Hematopoietic multipotent progenitor cell (in vitro differentiated cells): Measurements from ENCODE around the gene ANKRD18A. TPM values are rescaled to one million over a fixed set of nuclear protein-coding genes. Genes with fewer than 3 reads are reported as not detected.
"Not testable (repeated sequence)": the region's sequence is repeated elsewhere in the genome, so short reads cannot be mapped to it uniquely, and the experiment has no call there.

Experiments
- DNase-seq, 3 donors: peaks; one replicate each; pipeline ENCODE4 v3.0.0-alpha.2; 2011 to 2015; ENCODE audit warnings: low read depth in 2 of 3, low spot score in 2 of 3
- total RNA-seq: library from RNA; depleted of rRNA; stranded (reverse); fragments of >200 nt; gene quantifications from one replicate; pipeline ENCODE4 v1.2.3, GENCODE V29; 2012

Gene ANKRD18A
- total RNA-seq, 1 donor, result not detected

DNA sequence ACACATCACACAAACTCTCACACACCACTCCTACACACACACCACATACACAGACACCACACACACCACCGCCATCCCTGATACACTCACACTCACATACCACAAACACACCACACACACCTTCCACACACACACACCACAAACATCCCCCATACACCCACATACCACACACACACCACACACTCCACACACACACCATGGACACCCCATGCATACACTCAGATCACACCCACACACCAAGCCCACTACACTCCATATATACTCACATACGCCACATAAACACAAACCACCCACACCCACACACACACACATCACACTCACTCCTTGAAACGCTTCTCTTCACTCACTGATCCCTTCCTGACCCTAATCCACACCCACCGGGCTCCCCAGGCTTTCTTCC is 9.1 kb upstream of the ANKRD18A start:
- no peak for DNase-seq

DNA sequence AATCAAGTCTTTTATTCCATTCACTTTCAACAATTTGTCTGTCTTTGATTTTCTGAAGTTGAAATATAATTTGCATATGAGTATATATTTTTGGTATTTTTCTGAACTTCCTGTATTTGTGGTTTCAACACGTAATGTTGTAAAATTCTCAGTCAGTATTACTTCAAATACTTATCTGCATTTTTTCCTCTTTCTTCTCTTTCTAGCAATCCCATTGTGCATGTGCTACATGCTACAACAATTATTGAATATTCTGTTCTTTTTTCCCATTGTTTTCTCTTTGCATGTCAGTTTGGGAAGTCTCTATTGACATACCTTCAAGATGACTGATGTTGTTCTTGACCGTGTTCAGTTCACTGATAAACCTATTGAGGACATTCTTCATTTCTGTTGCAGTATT is 5.6 kb upstream of the ANKRD18A start:
- DNase-seq, result no peak

DNA sequence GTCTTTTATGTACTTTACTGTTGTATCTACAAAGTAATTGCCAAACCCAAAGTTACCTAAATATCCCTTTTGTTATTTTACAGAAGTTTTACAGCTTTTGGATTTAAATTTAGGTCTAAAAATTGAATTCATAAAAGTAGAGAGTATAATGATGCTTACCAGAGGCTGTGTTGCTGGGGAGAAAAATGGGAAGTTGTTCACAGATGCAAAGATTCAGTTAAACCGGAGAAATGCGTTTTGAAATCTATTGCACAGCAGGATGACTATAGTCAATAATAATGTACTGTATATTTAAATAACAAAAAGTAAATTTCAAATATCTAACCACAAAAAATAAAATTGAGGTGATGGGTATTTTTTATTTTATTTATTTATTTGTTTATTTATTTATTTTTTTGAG is 2.6 kb upstream of the ANKRD18A start:
- peak in 1 of 3 donors; percentile 19 for DNase-seq

DNA sequence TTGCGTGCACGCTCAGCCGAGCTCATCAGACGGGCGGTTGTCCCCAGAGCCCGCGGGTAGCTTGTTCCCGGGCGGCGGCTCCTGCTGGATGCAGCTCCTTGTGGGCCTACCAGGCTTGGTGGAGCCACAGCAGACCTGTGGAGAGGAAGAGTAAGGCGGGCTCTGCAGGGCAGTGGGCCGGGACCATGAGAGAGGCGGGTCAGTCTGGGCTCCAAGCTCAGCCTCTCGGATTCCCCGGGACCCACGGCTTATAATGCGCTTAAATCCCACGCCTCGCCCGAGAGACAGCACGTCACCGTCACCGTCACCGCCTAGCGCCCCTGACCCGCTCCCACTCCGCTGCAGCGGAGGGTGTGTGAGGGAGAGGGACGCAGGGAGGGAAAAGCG is 1.9 kb upstream of the ANKRD18A start:
- no peak for DNase-seq

DNA sequence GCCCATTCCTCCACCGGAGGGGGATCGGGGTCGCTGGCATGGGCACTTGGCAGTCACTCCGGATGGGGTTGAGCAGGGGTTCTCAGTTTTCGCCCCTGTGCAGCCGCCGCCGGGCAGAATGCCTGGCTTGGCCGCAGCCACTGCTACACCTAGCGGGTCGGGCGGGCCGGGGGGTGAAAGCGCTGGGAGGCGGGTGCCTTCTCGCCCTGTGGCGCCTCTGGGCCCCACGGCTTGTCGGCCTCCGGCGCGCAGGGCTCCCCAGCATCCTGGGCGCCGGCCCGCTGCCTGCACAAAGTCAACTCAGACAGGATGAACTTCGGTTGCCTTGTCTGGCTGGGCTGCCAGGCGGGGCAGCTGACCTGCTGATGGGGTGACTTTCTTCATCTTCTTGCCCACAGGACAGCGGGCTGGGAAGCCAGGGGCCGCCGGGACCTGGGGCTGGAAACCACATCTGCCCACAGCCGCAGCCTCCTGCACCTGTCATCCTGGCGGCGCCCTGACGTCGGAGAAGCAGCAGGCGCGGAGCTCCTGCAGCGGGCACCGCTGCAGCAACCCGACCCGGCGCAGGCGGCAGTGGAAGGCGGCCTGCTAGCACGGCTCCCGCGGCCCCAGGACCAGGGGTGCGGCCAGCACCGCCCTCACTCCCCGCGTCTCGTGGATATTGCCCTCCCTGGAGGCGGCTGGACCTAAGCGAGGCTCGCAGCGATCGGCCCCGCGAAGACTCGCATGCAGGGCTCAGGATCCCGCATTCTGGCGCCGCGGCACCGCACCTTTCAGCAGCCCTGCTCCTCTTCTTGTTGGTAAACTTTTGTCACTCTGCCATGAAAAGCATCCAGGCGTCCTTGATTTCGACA is 1.3 kb upstream of the ANKRD18A start:
- DNase-seq, result peak; percentile 30 to 43 (median 34)

DNA sequence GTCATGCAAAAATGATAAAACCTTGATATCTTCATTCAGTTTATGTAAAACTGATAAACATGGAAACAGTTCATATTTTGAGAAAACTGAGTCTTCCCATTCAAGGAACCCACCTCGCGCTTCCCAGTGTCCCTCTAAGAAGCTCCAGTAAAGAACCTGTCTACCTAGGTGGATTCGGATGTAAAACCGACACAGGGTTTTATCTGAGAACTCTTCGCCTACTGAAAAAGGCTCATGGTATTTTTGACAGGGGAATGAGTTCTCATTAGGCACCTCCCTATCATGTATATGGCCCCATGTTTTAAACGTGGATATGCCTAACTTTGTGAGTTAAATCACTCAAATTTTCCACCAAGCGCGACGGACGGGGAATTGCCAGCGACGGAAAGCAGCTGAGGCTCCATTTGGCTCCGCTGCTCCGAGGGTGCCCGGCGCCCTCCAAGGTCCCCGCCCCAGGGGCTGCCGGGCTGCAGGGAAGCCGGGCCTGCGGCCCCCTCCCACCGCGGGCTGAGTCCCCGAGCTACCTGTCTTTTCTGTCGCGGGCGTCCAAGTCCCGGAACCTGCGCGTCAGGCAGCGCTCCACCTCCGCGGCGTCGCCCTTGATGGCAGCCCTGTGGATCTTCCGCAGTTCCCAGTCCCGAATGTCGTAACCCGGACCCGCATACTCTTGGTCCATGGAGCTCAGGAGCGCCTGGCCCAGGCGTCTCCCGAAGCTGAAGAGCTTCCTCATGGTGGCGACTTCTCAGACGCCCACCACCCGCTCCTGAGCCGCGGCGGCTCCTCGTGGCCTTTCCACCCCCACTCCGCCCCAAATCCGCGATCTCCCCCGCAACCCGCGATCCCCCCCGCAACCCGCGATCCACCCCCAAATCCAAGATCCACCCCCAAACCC is 594 bp downstream of the ANKRD18A start:
- DNase-seq, result peak in 1 of 3 donors; percentile 8

DNA sequence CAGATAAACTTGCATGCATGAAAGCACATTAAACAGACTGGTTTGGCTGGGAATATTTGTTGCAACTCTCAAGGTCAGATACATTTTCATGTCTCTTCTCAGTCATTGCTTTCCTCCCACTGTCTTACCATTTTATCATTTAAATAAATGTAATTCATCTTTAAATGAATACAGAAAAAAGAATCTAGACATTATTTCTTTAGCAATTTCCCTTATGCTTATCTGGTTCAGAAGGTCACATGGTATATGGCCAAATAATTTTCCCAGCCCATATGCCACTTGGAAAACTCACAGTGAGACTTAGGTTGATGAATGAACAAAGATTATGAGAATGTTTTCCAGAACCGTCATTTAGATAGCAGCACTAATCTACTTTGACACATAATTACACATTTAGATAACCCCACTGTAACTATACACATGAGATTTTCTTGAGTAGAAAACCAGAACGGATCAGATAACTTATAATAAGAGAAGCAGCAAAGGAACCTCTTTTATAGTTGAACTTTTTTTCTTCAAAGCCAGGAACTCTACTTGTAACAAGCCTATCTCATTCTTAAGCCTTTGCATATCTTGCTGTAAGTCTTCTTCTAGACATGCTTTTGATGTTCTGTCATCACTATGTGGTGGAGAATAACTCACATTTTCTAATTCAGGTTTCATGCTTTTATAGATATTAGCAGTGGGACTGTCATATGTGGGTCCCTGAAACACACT is 22.2 kb downstream of the ANKRD18A start:
- not testable (repeated sequence) for DNase-seq

DNA sequence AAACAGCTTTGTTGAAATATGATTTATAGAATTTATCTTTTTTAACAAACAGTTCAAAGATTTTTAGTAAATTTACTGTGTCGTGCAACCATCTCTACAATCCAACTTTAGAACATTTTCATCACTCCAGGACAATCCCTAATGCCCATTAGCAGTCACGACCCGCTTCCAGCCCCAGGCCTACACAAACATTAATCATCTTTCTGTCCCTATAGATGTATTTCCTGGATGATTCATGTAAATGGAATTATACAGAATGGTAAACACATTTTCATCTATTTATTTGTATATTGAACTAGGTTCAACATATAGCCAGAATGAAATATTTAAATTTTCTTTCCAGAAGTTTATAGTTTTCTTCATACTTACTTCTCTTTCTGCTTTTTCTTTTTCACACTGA is 25.3 kb downstream of the ANKRD18A start:
- DNase-seq, result not testable (repeated sequence)

DNA sequence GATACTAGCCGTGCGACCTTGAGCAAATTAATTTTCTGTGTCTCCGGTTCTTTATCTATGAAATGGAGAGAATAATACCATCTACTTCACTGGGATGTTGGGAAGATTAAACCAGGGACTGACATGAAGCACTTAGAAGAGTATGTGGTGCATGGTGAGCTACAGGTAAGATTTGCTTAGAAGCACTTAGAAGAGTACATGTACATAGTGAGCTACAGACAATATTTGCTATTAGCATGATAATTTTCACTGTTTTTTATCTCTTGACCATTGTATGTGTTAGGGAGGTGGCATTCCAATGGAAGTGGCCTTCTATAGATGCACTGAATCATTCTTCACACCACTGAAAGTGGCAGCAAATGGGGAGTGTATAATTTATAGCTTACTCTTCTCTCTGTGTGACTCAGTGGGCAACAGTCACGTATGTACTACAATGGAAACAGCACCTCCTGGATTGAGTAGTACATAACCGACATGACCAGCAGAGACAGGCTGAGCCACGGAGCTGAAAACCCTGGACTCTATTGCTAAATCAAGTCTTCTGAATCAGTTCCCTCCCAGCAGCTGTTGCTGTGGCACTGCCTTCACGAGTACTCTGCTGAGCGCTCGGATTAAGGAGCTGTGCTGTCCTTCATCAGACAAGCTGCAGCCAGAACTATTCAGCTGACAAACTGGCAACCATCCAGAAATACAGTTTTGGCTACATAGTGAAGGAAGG is 28.9 kb downstream of the ANKRD18A start:
- DNase-seq, result not testable (repeated sequence)

DNA sequence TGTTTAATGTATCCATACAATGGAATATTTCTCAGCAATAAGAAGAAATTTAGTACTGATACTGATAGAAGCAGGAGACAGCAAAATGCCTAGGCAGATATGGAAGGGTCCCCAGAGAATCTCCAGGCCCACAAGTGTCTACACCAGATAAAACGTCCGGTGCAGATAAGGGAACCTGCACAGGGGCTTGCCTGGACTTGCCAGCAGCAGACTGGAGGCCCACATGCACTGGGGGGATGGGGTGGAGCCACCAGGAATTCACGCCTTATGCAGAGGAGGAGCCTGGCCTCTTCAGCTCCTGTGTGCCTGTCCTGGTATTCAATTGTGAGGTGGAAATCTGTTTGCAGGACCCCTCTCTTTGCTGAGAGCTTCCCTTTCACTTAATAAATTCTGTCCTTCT is 36.6 kb downstream of the ANKRD18A start:
- not testable (repeated sequence) for DNase-seq

DNA sequence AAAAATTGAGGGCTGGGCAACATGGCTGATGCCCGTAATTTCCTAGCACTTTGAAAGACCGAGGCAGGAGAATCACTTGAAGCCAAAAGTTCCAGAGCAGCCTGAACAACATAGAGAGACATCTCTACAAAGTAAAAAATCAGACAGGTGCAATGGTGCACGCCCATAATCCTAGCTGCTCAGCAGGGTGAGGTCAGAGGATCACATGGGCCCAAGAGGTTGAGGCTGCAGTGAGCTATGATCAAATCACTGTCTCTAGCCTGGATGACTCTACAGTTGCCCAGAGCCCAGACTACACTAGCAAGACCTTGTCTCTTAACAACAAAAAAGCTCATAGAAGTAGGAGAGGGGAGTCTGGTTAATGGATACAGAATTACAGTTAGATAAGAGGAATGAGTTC is 40.3 kb downstream of the ANKRD18A start:
- DNase-seq, result not testable (repeated sequence)

DNA sequence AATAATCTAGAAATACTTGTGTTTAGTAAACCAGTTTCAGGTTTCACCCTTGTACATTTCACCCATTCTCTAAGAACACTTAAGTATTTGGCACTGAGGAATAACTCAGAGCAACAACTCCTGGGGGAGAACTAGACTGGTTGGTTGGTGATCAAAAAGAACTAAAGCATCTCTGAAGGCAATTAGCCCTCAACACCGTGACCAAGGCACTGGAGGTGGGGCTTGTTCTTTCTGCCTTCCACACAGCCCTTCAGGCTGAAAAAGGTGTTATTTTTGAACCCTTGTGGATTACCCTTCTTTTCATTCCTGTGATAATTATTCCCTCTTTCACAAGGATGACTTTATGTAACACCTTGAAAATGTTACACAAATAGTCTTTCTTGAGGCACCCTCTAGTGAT is 44.2 kb downstream of the ANKRD18A start:
- not testable (repeated sequence) for DNase-seq

DNA sequence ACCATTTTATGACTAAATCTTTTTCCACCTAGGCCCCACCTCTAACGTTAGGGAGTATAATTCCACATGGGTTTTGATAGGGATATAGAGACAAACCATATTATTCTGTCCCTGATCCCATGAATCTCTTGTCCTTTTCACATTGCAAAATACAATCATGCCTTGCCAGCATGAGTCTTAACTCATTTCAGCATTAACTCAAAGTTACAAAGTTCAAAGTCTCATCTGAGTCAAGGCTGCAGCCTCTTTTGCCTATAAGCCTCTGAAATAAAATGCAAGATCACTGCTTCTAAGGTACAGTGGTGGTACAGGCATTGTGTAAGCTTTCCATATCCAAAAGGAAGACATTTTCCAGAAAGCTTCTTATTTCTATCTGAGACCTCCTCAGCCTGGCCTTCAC is 54.3 kb downstream of the ANKRD18A start:
- DNase-seq, result not testable (repeated sequence)

DNA sequence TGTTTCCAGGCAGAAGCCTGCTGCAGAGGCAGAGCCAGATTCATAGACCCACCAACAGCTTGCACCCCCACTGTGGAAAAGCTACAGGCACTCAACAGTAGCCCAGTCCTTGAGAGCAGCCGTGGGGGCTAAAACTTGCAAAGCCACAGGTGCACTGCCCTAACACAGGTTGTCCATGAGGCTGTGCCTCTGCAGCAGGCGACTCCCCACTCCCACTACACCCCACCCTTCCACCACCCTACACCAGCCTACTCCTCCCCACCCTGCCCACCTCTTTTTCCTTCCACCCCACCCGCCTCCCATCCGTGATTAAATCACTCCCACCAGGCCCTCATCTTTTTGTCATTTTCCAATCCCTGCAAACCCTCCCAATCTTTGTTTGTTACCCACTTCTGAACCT is 55.2 kb downstream of the ANKRD18A start:
- DNase-seq, result not testable (repeated sequence)

DNA sequence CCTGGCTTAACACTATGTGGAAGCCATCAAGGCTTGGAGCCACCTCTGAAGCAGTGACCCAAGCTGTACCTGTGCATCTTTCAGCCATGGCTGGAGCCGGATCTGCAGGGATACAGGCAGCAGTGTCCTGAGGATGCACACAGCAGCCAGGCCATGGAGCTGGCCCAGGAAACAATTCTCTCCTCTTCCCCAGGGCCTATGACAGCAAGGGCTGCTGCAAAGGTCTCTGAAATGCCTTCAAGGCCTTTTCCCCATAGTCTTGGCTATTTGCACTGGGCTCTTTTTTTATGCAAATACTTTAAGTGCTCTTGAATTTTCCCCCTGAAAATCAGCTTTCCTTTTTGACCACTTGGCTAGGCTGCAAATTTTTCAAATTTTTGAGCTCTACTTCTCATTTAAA is 56.5 kb downstream of the ANKRD18A start:
- not testable (repeated sequence) for DNase-seq

DNA sequence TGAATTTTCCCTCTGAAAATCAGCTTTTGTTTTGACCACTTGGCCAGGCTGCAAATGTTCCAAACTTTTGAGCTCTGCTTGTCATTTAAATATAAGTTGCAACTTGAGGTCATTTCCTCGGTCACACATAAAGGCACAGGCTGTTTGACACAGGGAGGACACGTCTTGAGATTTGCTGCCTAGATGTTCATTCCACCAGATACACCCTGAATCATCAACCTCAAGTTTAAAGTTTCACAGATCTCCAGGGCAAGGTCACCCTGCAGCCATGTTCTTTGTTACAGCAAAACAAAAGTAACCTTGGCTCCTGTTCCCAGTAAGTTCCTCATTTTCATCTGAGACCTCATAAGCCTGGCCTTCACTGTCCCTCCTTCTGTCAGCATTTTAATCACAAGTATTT is 59.3 kb downstream of the ANKRD18A start:
- peak in 1 of 3 donors; percentile 1 for DNase-seq

DNA sequence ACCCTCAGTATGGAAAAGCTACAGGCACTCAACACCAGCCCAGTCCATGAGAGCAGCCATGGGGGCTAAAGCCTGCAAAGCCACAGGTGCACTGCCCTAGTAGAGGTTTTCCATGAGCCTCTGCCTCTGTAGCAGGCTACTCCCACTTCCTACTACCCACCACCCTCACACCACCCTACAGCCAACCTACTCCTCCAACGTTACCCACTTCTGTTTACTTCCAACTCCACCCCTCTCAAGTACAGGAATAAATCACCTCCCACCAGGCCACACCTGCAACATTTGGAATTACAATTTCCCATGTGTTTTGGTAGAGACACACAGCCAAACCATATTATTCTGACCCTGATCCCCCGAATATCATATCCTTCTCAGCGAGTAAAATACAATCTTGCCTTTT is 61.2 kb downstream of the ANKRD18A start:
- not testable (repeated sequence) for DNase-seq

DNA sequence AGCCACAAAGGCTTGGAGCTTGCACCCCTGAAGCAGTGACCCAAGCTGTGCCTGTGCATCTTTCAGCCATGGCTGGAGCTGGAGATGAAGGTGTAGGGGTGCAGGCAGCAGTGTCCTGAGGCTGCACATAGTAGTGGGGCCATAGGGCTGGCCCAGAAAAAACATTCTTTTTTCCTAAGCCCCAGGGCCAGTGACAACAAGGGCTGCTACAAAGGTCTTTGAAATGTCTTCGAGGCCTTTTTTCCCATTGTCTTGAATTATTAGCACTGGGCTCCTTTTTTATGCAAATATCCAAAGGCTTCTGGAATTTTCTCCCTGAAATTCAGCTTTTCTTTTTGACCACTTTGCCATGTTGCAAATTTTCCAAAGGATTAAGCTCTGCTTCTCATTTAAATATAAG is 62.6 kb downstream of the ANKRD18A start:
- not testable (repeated sequence) for DNase-seq

DNA sequence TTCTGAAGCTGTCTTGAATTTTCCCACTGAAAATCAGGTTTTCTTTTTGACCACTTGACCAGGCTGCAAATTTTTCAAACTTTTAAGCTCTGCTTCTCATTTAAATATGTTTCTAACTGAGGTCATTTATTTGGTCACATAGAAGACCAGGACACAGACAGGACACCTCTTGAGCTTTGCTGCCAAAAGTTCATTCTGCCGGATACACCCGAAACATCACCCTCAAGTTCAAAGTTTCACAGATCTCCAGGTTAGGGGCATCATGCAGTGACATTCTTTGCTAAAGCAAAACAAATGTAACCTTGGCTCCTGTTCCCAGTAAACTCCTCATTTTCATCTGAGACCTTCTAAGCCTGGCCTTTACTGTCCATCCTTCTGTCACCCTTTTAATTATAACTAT is 65.4 kb downstream of the ANKRD18A start:
- DNase-seq, result not testable (repeated sequence)

DNA sequence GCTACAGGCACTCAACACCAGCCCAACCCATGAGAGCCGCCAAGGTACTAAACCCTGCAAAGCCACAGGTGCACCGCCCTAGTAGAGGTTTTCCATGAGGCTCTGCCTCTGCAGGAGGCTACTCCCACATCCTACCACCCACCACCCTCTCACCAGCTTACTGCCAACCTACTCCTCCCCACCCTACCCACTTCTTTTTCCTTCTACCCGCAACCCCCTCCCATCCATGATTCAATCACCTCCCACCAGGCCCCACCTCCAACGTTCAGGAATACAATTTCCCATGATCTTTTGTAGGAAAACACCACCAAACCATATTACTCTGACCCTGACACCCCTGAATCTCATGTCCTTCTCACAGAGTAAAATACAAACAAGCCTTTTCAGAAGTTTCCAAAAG is 67.4 kb downstream of the ANKRD18A start:
- not testable (repeated sequence) for DNase-seq
